A673 (cell line): ENCODE results near the gene SANBR. TPM values are rescaled to one million over a fixed set of nuclear protein-coding genes. Genes with fewer than 3 reads are reported as not detected.

Source experiments
- BruUV-seq: library from RNA; stranded (reverse); fragments of 400-500 nt; replicated peaks from 2 replicates; lab custom pipeline; 2021; lab: Mats Ljungman, UMichigan
- CTCF ChIA-PET: fragments of 300-600 bp; sonication (Branson Sonifier 250); formaldehyde crosslinking; loops from one replicate; lab custom pipeline; 2022; ENCODE audit warnings: antibody characterized with exemption; lab: Charles Lee
- POLR2A ChIA-PET: fragments of 300-600 bp; sonication (Branson Sonifier 250); formaldehyde crosslinking; loops from one replicate; lab custom pipeline; 2022; ENCODE audit warnings: antibody characterized with exemption; ENCODE audit not compliant: low non-redundant PET; lab: Charles Lee
- DNase-seq: peaks from one replicate; pipeline ENCODE4 v3.0.0-alpha.2; 2015; ENCODE audit warnings: low spot score
- H3K27ac ChIP-seq: fragments of 200-600 bp; sonication (generic); 2 replicates; pipeline ENCODE4 v1.5.1; 2016; ENCODE audit warnings: mixed run types, low read depth, mild to moderate bottlenecking, mixed read lengths, antibody characterized with exemption, low read length; ENCODE audit not compliant: poor library complexity, severe bottlenecking
- H3K27me3 ChIP-seq: fragments of 200-600 bp; sonication (generic); replicated peaks from 2 replicates; pipeline ENCODE4 v1.6.1; 2017; ENCODE audit warnings: mixed run types, low read depth, mild to moderate bottlenecking, mixed read lengths, antibody characterized with exemption, low read length; ENCODE audit not compliant: insufficient read depth, poor library complexity
- H3K36me3 ChIP-seq: fragments of 200-600 bp; sonication (generic); 2 replicates; pipeline ENCODE4 v1.6.1; 2016; ENCODE audit warnings: mixed run types, mild to moderate bottlenecking, mixed read lengths, antibody characterized with exemption, low read length; ENCODE audit not compliant: insufficient read depth, poor library complexity, severe bottlenecking
- H3K4me1 ChIP-seq: fragments of 200-600 bp; sonication (generic); 2 replicates; pipeline ENCODE4 v1.6.1; 2017; ENCODE audit warnings: mixed run types, mild to moderate bottlenecking, mixed read lengths, antibody characterized with exemption, low read length; ENCODE audit not compliant: insufficient read depth, poor library complexity, severe bottlenecking
- H3K4me3 ChIP-seq: fragments of 200-600 bp; sonication (generic); 2 replicates; pipeline ENCODE4 v1.5.1; 2016; ENCODE audit warnings: low read depth, mixed run types, mild to moderate bottlenecking, mixed read lengths, low read length; ENCODE audit not compliant: poor library complexity, severe bottlenecking
- H3K9me3 ChIP-seq: fragments of 200-600 bp; sonication (generic); 2 replicates; pipeline ENCODE4 v1.6.1; 2016; ENCODE audit warnings: mixed run types, low read depth, mild to moderate bottlenecking, mixed read lengths, antibody characterized with exemption, low read length; ENCODE audit not compliant: poor library complexity, severe bottlenecking
- EZH2 ChIP-seq: fragments of 200-600 bp; sonication (generic); IDR thresholded peaks from 2 replicates; pipeline ENCODE4 v1.6.1; 2017; ENCODE audit warnings: borderline replicate concordance, low read depth, mild to moderate bottlenecking, mixed read lengths, antibody characterized with exemption, low read length; ENCODE audit not compliant: poor library complexity, severe bottlenecking
- intact Hi-C: fragments of 100-400 bp; cut with micrococcal nuclease; formaldehyde crosslinking; loops from one replicate; pipeline ENCODE4 v1.10.0; 2022; ENCODE audit not compliant: unreplicated experiment
- total RNA-seq: library from RNA; stranded (reverse); gene quantifications from 2 replicates; pipeline ENCODE4 v1.2.3, GENCODE V29; 2021
- TF ChIP-seq, protein P1 (sequence below): fragments of 300-800, 200-600 bp; sonication (generic); conservative IDR thresholded peaks from 2 replicates; pipeline ENCODE4 v1.5.1; 2017; ENCODE audit warnings: low read depth, mild to moderate bottlenecking, antibody characterized with exemption, low read length, moderate library complexity, mixed read lengths

The SANBR gene
- total RNA-seq, 1 experiment from 2014 or later: 12.1 TPM

DNA sequence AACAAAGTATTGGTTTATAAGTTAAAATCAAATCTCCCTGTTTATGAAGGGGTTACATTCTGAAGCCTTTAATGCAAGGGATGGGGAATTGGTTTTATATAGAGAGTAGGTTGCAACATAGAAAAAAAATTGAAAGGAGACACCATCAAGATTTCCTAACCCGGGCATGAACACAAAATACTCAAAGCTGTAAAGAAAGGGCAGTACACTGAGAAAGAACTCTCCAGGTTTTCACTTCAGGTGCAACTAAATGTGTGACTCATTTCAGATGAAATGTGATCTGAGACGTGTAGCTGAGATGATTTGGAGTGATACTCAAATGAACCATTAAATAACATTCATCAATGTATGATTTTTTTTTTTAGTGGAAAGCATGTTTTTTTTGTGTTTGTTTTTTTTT lies 43.6 kb downstream of the SANBR start:
- Histone ChIP-seq H3K4me3 (no peak overlapping the region), H3K9me3 (no peaks in the 10 kb centered on the region), H3K27ac (no peak overlapping the region), H3K4me1 (no peaks in the 10 kb centered on the region), H3K27me3 (no peaks in the 10 kb centered on the region), H3K36me3 (no peaks in the 10 kb centered on the region)
- CTCF ChIA-PET: no interaction called here
- no TSS peak for BruUV-seq
- intact Hi-C loops: no loop called here
- POLR2A ChIA-PET: no interaction called here
- DNase-seq: no peak
- TF ChIP-seq, protein P1, sequence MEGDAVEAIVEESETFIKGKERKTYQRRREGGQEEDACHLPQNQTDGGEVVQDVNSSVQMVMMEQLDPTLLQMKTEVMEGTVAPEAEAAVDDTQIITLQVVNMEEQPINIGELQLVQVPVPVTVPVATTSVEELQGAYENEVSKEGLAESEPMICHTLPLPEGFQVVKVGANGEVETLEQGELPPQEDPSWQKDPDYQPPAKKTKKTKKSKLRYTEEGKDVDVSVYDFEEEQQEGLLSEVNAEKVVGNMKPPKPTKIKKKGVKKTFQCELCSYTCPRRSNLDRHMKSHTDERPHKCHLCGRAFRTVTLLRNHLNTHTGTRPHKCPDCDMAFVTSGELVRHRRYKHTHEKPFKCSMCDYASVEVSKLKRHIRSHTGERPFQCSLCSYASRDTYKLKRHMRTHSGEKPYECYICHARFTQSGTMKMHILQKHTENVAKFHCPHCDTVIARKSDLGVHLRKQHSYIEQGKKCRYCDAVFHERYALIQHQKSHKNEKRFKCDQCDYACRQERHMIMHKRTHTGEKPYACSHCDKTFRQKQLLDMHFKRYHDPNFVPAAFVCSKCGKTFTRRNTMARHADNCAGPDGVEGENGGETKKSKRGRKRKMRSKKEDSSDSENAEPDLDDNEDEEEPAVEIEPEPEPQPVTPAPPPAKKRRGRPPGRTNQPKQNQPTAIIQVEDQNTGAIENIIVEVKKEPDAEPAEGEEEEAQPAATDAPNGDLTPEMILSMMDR: no peak
- TF ChIP-seq EZH2: no peak

GRCh38 chr2:61111708-61112107 lies 46.0 kb downstream of the SANBR start:
- ChIA-PET POLR2A (interaction anchor here (0.6 kb wide), 1 partner anchor 25 kb away, joined by 3 read pairs; no protein-coding TSS in a partner anchor), CTCF (no interaction called here)
- no TSS peak for BruUV-seq
- Histone ChIP-seq H3K27ac (no peak overlapping the region), H3K27me3 (no peaks in the 10 kb centered on the region), H3K36me3 (no peaks in the 10 kb centered on the region), H3K9me3 (no peaks in the 10 kb centered on the region), H3K4me3 (no peak overlapping the region), H3K4me1 (no peaks in the 10 kb centered on the region)
- intact Hi-C loops: no loop called here
- no peak for DNase-seq
- no peak for TF ChIP-seq EZH2
- TF ChIP-seq, protein P1: no peak

DNA sequence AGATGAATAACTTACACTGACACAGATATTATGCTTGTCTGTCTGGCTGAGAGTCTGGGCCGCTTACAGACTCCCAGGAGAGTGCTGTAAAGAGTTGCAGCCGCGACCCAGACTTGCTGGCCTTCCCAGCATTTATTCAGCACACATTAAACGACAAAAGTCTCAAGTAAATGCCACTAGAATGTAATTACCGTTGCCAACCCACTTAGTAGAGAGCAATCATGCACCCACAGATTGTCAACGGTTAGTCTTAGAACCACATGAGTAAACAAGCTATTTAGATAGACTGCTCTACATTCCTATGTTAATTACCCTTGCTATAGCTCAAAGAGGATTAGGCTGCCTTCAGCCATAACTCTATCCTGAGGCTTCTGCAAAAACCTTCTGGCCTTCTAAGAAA lies 48.5 kb downstream of the SANBR start:
- DNase-seq: peak; percentile 59
- POLR2A ChIA-PET: interaction anchor here (0.6 kb wide), 1 partner anchor 764 kb away, joined by 3 read pairs; no protein-coding TSS in a partner anchor
- H3K27me3 ChIP-seq: no peaks in the 10 kb centered on the region
- intact Hi-C loops: no loop called here
- no peaks in the 10 kb centered on the region for H3K36me3 ChIP-seq
- no peak overlapping the region for H3K4me3 ChIP-seq
- CTCF ChIA-PET: no interaction called here
- BruUV-seq: no TSS peak
- H3K4me1 ChIP-seq: peaks cover 9% of the 10 kb centered on the region
- no peak for TF ChIP-seq EZH2
- TF ChIP-seq, protein P1: no peak
- H3K9me3 ChIP-seq: no peaks in the 10 kb centered on the region
- H3K27ac ChIP-seq: no peak overlapping the region

Other genes starting within 250 kb of the SANBR start
- gene REL, start 184.3 kb upstream of the SANBR start, total RNA-seq: 11.5 and 13.3 TPM in 2 replicates
- 20.7 and 22.5 TPM in 2 replicates for gene PEX13, start 48.2 kb upstream of the SANBR start, total RNA-seq
- 4.2 and 5.2 TPM in 2 replicates for gene PUS10, start 47.6 kb upstream of the SANBR start, total RNA-seq
- gene C2orf74, start 96.3 kb downstream of the SANBR start, total RNA-seq: 6.0 and 7.1 TPM in 2 replicates